GM19099 (cell line): ENCODE results near the gene ISLR2.

Experiments
- POLR2A ChIP-seq: IDR thresholded peaks from 3 replicates; pipeline ENCODE4 v1.6.1; 2011; ENCODE audit warnings: low read depth; ENCODE audit not compliant: insufficient read length; ENCODE audit errors: extremely low read depth

Gene ISLR2

GRCh38 chr15:74179983-74180880 is 49.8 kb downstream of the ISLR2 start:
- TF ChIP-seq POLR2A = no peak

DNA sequence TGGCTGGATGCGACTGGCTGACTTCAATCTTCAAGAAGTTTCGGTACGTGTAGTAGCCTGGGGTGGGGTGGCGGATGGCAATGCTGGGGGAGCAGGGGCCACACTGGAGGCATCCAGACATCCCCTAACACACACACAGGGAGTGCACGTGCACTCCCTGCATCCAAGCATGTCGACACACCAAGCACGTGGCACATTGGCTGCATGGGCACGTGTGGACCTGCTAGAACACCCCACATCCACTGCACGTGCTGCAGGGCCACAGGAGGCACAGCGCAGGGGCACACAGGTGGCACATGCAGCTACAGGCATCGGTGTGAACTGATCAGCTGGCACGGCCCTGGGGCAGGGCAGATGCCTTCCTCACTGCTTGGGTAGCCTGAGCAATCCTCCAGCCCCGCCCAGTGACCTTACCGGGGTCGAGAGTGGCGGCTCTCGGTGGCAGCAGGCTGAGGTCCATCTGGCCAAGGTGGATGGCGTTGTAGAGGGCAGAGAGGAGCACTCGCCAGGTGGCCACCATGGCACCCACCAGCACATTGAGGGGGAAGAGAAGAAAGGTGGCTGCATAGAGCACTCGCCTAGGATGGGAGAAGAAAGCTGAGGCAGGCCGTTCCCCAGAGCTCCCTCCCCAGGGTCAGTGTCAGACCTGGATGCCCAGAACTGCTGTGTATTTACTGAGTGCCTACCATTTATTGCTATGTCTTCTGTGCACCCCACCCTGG is 50.7 kb downstream of the ISLR2 start:
- TF ChIP-seq POLR2A = no peak

GRCh38 chr15:74182131-74182530 is 51.7 kb downstream of the ISLR2 start:
- no peak for TF ChIP-seq POLR2A

DNA sequence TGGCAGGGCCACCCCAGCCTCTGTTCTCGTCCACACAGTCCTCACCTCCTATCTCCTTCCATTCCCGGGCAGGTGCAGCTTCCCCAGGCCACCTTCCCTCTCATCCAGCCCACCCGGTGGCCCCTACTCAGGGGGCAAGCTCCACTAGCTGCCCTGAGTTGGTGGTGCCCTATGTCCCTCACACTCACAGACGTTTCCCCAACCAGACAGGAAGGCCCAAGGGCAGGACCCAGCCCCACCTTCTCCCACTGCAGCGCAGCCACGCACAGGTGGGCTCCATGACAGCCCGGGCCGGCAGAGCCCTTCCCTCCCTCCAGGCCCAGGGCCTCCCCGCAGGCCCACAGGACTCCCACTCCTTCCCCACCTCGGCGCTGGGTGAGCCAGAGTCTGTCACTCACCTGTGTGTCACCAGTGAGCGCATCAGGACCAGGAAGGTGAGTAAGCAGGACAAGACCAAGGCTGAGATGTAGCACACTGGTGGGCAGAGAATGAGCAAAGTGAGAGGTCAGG is 54.3 kb downstream of the ISLR2 start:
- TF ChIP-seq POLR2A = no peak

DNA sequence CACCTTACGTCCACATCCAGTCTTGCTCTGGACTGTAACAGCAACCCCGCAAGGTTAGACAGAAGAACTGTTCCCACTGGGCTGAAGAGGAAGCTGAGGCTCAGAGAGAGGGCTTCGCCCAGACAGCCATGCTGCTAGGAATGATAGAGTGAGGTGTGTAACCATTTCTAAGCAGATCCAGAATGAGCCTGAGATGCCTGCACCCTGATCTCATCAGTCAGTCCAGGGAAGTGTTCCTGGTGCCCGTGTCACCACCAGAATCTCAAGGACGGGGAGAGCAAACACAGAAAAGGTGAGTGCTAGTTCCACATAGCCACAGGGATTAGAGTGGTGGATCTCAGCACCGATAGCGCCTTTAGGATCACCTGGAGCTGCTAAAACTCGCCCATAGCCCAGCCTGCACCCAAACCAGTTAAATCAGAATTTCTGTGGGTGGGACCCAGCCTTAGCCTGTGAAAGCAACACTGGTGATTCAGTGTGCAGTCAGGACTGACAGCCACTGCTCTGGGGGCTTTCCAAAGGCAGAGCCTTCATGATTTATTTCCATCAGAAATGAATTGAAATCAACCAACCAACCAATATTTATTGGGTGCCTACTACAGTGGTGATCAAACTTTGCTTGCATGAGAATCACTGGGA is 55.4 kb downstream of the ISLR2 start:
- no peak for TF ChIP-seq POLR2A
